NCI-H2196 treated with DMSO at 0.1 percent for 48 hours (cell line): Measurements from ENCODE around the gene CACNA1F.

Source experiments
- DNase-seq: peaks from one replicate; lab custom pipeline; 2025; ENCODE audit not compliant: unreplicated experiment; lab: John Stamatoyannopoulos, UW

CACNA1F gene

DNA sequence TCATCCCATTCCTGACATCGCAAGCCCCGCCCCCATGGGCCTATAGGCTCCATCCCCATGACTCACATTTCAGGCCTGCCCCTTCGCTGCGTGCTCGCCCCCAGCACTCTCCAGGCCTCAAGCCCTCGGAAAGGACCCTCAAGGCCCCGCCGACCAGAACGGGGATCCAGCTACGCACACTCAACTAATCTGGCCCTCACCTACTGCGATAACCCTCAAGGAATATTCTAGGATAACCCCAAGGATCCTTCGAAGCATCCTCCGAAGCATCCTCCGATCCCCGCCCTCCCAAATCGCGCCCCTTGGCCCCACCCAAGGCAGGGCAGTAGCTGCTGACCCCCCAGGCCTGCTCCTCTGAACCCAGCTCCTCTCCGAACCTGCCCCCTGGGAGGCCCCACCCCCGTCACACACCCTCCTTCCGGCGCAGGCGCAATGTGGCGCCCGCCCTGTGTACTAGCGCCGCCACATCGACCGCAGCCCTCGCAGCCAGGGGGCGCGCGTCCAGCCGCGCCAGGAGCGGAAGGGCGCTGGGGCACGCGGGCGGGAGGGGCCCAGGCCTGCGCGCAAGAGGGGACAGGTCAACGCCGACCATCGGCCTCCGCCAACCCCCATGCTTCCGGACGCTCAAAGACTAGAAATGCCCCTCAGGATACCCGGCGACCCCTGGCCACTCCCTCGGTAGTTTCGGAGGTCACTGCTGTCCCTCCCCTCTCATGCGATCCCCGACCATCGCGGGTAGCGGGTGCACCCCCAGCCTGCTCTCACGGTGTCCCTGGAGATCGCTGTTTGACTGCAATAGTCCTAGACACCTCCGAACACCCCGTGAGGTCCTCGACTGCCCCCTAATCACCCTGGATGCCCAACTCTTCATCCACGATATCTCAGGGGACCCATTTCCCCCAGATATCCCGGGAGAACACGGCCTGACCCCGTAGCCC lies 77.0 kb downstream of the CACNA1F start:
- DNase-seq, result peak; percentile 53

DNA sequence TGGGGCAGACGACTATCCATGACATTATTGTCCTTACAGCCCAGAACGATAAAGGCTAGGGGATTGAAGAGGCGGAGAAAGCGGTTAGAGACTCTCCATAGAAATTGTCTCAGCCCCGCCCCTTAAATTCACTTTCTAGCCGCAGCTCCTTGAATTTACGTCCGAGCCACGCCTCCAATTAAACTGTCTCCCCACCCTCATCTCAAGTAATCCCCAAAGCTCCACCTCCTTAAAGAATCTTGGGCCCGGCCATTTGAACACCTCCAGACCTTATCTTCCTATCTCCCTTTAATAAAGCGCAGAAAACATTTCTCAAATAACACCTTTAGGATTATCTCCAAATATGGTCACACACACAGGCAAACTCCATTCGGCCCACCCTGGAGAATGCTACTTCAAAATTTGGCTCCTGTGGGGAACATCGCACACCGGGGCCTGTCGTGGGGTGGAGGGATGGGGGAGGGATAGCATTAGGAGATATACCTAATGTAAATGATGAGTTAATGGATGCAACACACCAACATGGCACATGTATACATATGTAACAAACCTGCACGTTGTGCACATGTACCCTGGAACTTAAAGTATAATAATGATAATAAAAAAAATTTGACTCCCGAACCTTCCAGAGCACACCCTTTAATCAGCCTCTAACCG lies 77.8 kb downstream of the CACNA1F start:
- peak; percentile 41 for DNase-seq
